ENCODE measurements around the gene C9orf50.

DNA sequence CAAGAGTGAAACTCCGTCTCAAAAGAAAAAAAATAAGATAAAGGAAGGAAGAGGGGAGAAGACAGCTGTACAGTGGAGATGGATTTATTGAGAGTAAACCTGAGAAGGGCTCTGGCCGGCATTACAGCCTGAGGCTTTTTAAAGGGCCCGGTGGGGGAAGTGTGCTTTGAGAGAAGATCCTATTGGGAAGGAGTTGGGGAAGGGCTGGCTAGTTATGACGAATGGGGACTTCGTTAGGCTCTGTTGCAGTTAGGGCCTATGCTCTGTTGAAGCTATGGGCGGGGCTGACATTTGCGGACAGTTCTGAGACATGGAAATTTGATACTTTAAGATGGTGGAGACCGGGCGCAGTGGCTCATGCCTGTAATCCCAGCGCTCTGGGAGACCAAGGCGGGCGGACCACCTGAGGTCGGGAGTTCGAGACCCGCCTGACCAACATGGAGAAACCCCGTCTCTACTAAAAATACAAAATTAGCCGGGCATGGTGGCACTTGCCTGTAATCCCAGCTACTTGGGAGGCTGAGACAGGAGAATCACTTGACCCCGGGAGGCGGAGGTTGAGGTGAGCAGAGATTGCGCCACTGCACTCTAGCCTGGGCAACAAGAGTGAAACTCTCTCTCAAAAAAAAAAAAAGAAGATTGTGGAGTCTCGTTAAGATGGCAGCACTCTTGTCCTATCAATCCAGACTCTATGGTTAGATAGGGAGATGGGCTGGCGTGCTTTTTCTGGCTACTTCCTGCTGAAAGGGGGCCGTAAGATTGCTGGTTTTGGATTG is 33.2 kb downstream of the C9orf50 start:
- TF ChIP-seq POLR2A (IDR thresholded peaks at IDR 0.05), result no peak
- TF ChIP-seq, protein P1, sequence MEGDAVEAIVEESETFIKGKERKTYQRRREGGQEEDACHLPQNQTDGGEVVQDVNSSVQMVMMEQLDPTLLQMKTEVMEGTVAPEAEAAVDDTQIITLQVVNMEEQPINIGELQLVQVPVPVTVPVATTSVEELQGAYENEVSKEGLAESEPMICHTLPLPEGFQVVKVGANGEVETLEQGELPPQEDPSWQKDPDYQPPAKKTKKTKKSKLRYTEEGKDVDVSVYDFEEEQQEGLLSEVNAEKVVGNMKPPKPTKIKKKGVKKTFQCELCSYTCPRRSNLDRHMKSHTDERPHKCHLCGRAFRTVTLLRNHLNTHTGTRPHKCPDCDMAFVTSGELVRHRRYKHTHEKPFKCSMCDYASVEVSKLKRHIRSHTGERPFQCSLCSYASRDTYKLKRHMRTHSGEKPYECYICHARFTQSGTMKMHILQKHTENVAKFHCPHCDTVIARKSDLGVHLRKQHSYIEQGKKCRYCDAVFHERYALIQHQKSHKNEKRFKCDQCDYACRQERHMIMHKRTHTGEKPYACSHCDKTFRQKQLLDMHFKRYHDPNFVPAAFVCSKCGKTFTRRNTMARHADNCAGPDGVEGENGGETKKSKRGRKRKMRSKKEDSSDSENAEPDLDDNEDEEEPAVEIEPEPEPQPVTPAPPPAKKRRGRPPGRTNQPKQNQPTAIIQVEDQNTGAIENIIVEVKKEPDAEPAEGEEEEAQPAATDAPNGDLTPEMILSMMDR (IDR thresholded peaks at IDR 0.05), result no peak

All from heart left ventricle (tissue), 13 donors.